Measurements from ENCODE around the gene CACNG3. TPM values are rescaled to one million over a fixed set of nuclear protein-coding genes. Genes with fewer than 3 reads are reported as not detected.

The CACNG3 gene
- polyA plus RNA-seq, 1 donor from 2014 or later = not detected

GRCh38 chr16:24382762-24383407 is 126.8 kb downstream of the CACNG3 start:
- Histone ChIP-seq H3K9me3 (ENCODE audit: low read length) (no peaks in the 10 kb centered on the region), H2AFZ (ENCODE audit: low read depth, low read length) (no peak overlapping the region), H4K20me1 (ENCODE audit: insufficient read depth) (no peaks in the 10 kb centered on the region), H3K79me2 (replicated peaks; ENCODE audit: insufficient read depth, low read length) (no peaks in the 10 kb centered on the region), H3K27ac (ENCODE audit: low read length) (peak overlapping the region; percentile 6), H3K4me2 (ENCODE audit: low read length) (no peak overlapping the region), H3K36me3 (ENCODE audit: insufficient read depth, low read length) (no peaks in the 10 kb centered on the region), H3K4me3 (ENCODE audit: low read length) (no peak overlapping the region), H3K27me3 (ENCODE audit: insufficient read depth, low read depth, low read length) (no peaks in the 10 kb centered on the region), H3K9ac (ENCODE audit: low read length) (no peak overlapping the region), H3K9me2 (ENCODE audit: insufficient read depth, low read length) (no peaks in the 10 kb centered on the region), H3F3A (ENCODE audit: insufficient read depth, low read length, poor library complexity, severe bottlenecking) (no peaks in the 10 kb centered on the region)
- TF ChIP-seq TAF1 (IDR thresholded peaks at IDR 0.05; ENCODE audit: low read depth) = no peak
- peak; percentile 39 for TF ChIP-seq REST (IDR thresholded peaks at IDR 0.05; ENCODE audit: borderline replicate concordance)

DNA sequence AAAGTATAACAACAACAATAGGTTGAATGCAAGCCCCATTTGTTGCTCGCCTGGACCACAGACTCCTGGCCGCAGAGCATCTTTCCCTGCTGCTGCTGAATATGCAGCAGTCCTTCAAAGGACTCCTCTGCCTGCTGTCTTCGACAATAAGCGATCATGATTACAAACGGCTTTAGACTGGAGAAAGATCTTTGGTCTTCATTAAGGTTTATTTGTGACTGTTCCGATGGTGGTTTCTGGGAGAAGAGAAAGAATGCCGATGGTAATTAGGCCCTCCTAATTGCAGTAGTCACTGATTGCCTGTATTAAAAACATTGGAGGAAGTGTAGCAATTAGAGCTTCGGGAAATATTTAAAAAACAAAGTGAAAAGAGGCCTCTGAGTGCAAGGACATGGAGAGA is 138.2 kb downstream of the CACNG3 start:
- Histone ChIP-seq H3K4me2 (ENCODE audit: low read length) (no peak overlapping the region), H3K9me3 (ENCODE audit: low read length) (no peaks in the 10 kb centered on the region), H3K27me3 (ENCODE audit: insufficient read depth, low read depth, low read length) (no peaks in the 10 kb centered on the region), H3K9me2 (ENCODE audit: insufficient read depth, low read length) (no peaks in the 10 kb centered on the region), H2AFZ (ENCODE audit: low read depth, low read length) (no peak overlapping the region), H3K79me2 (replicated peaks; ENCODE audit: insufficient read depth, low read length) (no peaks in the 10 kb centered on the region), H3K27ac (ENCODE audit: low read length) (no peak overlapping the region), H3K9ac (ENCODE audit: low read length) (no peak overlapping the region), H4K20me1 (ENCODE audit: insufficient read depth) (no peaks in the 10 kb centered on the region), H3K36me3 (ENCODE audit: insufficient read depth, low read length) (no peaks in the 10 kb centered on the region), H3K4me3 (ENCODE audit: low read length) (no peak overlapping the region), H3F3A (ENCODE audit: insufficient read depth, low read length, poor library complexity, severe bottlenecking) (no peaks in the 10 kb centered on the region)
- TF ChIP-seq SMC3 (conservative IDR thresholded peaks at IDR 0.05; ENCODE audit: poor library complexity) = no peak
- TF ChIP-seq MXI1 (conservative IDR thresholded peaks at IDR 0.05; ENCODE audit: poor library complexity, severe bottlenecking) = no peak
- TF ChIP-seq POLR2AphosphoS5 (IDR thresholded peaks at IDR 0.05) = no peak
- TF ChIP-seq TAF1 (IDR thresholded peaks at IDR 0.05; ENCODE audit: low read depth) = no peak
- TF ChIP-seq CTCF (IDR thresholded peaks at IDR 0.05; ENCODE audit: poor library complexity, severe bottlenecking) = no peak
- TF ChIP-seq RAD21 (conservative IDR thresholded peaks at IDR 0.05) = no peak
- TF ChIP-seq EP300 (conservative IDR thresholded peaks at IDR 0.05; ENCODE audit: poor library complexity, severe bottlenecking) = no peak

Measured in neural cell (in vitro differentiated cells).